Activated CD8-positive, alpha-beta T cell treated with anti-CD3 and anti-CD28 coated beads for 36 hours (primary cell): ENCODE measurements around the gene ERN1. TPM values are rescaled to one million over a fixed set of nuclear protein-coding genes. Genes with fewer than 3 reads are reported as not detected.

Source experiments
- ATAC-seq: fragments of 200-7000 bp; cut with Tn5 transposase; one replicate; pipeline ENCODE4 v1.10.0; 2021; ENCODE audit warnings: mild to moderate bottlenecking, moderate library complexity
- CTCF ChIA-PET: fragments of 350-600 bp; sonication (Branson Sonifier 250); formaldehyde crosslinking; loops from one replicate; lab custom pipeline; 2021; ENCODE audit warnings: antibody characterized with exemption; lab: Charles Lee
- POLR2A ChIA-PET: fragments of 350-600 bp; sonication (Branson Sonifier 250); formaldehyde crosslinking; loops from one replicate; lab custom pipeline; 2021; ENCODE audit warnings: antibody characterized with exemption; lab: Charles Lee
- DNase-seq: peaks from one replicate; pipeline ENCODE4 v3.0.0-alpha.2; 2020
- H3K27ac Mint-ChIP-seq: one replicate; pipeline ENCODE4 v1.8.0; 2021; ENCODE audit warnings: mild to moderate bottlenecking, mixed read lengths
- H3K27me3 Mint-ChIP-seq: one replicate; pipeline ENCODE4 v1.8.0; 2021; ENCODE audit warnings: mixed read lengths
- H3K36me3 Mint-ChIP-seq: one replicate; pipeline ENCODE4 v1.8.0; 2021; ENCODE audit warnings: low read depth, mixed read lengths
- H3K4me1 Mint-ChIP-seq: one replicate; pipeline ENCODE4 v1.8.0; 2021; ENCODE audit warnings: low read depth, mixed read lengths
- H3K4me3 Mint-ChIP-seq: one replicate; pipeline ENCODE4 v1.8.0; 2021; ENCODE audit warnings: mild to moderate bottlenecking, moderate library complexity, mixed read lengths
- H3K9me3 Mint-ChIP-seq: one replicate; pipeline ENCODE4 v1.8.0; 2021; ENCODE audit warnings: mixed read lengths
- intact Hi-C: fragments of 100-400 bp; cut with micrococcal nuclease; formaldehyde crosslinking; loops from one replicate; pipeline ENCODE4 v1.10.0; 2022
- total RNA-seq, 2 experiments: library from RNA; stranded (reverse); gene quantifications; one replicate each; pipeline ENCODE4 v1.2.3, GENCODE V29; 2021
- TF ChIP-seq, protein P1 (sequence below): fragments of 200-600 bp; IDR thresholded peaks from one replicate; pipeline ENCODE4 v1.8.0; 2022; ENCODE audit warnings: antibody characterized with exemption, mild to moderate bottlenecking

Gene ERN1
- total RNA-seq, 2 experiments from 2014 or later = 19.2 to 23.6 TPM

DNA sequence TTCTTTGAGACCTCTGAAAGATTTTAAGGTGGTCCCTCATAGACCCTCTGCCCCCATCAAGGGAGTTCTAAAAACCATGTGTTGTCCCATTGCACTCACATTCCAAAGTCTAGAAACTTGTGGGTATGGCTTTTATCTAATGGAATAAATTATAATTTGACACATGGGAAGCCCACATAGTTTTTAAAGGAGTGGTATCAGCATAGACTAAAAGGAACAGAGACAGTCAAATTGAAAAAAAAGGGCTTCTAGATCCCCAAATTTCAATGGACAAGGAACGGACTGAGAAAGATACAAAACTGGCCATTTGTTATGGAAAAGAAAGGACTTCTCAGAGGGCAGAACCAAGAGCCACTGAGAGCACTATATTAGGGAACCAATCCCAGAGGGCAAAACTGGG, 60.8 kb downstream of the ERN1 start:
- peaks cover 72% of the 10 kb centered on the region for H3K36me3 Mint-ChIP-seq
- ATAC-seq (no peak), DNase-seq (no peak)
- intact Hi-C loops = no loop called here
- peaks cover 36% of the 10 kb centered on the region for H3K4me1 Mint-ChIP-seq
- ChIA-PET CTCF (interaction anchor here (0.8 to 12.8 kb wide), 5 partner anchors 20 to 157 kb away, joined by 3 to 228 read pairs (median 3); partner anchors contain the start of gene ERN1), POLR2A (interaction anchor here (0.7 to 2.2 kb wide), 3 partner anchors 11 to 228 kb away, joined by 3 to 12 read pairs (median 5); no protein-coding TSS in a partner anchor)
- TF ChIP-seq, protein P1, sequence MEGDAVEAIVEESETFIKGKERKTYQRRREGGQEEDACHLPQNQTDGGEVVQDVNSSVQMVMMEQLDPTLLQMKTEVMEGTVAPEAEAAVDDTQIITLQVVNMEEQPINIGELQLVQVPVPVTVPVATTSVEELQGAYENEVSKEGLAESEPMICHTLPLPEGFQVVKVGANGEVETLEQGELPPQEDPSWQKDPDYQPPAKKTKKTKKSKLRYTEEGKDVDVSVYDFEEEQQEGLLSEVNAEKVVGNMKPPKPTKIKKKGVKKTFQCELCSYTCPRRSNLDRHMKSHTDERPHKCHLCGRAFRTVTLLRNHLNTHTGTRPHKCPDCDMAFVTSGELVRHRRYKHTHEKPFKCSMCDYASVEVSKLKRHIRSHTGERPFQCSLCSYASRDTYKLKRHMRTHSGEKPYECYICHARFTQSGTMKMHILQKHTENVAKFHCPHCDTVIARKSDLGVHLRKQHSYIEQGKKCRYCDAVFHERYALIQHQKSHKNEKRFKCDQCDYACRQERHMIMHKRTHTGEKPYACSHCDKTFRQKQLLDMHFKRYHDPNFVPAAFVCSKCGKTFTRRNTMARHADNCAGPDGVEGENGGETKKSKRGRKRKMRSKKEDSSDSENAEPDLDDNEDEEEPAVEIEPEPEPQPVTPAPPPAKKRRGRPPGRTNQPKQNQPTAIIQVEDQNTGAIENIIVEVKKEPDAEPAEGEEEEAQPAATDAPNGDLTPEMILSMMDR = no peak
- peaks cover 19% of the 10 kb centered on the region for H3K9me3 Mint-ChIP-seq
- H3K4me3 Mint-ChIP-seq = no peak overlapping the region
- H3K27me3 Mint-ChIP-seq = no peaks in the 10 kb centered on the region
- peak overlapping the region; percentile 58 for H3K27ac Mint-ChIP-seq

DNA sequence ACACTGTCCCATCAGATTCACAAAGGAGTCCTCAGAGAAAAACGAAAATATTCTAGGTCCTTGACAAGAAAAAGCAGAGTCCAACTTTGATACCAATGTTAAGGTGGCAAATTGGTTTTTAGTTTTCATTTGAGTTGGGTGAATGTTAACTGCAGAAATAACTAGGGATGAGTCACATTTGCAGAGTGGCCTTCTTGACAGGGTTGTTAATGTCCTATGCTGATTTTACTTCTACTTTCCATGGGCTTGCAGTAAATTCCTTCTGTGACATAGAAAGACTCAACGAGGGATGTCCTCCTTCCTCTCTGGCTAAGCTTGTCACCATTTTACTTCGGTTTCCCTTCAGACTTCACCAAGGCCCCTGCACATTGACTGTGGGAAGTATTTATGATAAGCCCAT, 62.3 kb downstream of the ERN1 start:
- ATAC-seq = peak; percentile 38
- Mint-ChIP-seq H3K27me3 (no peaks in the 10 kb centered on the region), H3K36me3 (peaks cover 71% of the 10 kb centered on the region), H3K4me3 (no peak overlapping the region), H3K27ac (peak overlapping the region; percentile 85), H3K9me3 (peaks cover 19% of the 10 kb centered on the region), H3K4me1 (peaks cover 48% of the 10 kb centered on the region)
- TF ChIP-seq, protein P1 = no peak
- intact Hi-C loops = no loop called here
- CTCF ChIA-PET = interaction anchor here (1.1 to 12.8 kb wide), 5 partner anchors 11 to 155 kb away, joined by 3 to 228 read pairs (median 3); partner anchors contain the start of gene ERN1
- POLR2A ChIA-PET = interaction anchor here (0.8 to 3.2 kb wide), 6 partner anchors 13 to 78 kb away, joined by 3 to 12 read pairs (median 6); partner anchors contain the start of gene ERN1
- no peak for DNase-seq

GRCh38 chr17:64066716-64067115, 63.2 kb downstream of the ERN1 start:
- Mint-ChIP-seq H3K36me3 (peaks cover 68% of the 10 kb centered on the region), H3K27ac (peak overlapping the region; percentile 85), H3K4me3 (peak overlapping the region; percentile 62), H3K27me3 (no peaks in the 10 kb centered on the region), H3K9me3 (peaks cover 19% of the 10 kb centered on the region), H3K4me1 (peaks cover 55% of the 10 kb centered on the region)
- ChIA-PET POLR2A (interaction anchor here (0.8 to 3.2 kb wide), 6 partner anchors 14 to 79 kb away, joined by 3 to 12 read pairs (median 6); partner anchors contain the start of gene ERN1), CTCF (interaction anchor here (1.0 to 12.8 kb wide), 5 partner anchors 10 to 66 kb away, joined by 3 to 228 read pairs (median 3); partner anchors contain the start of gene ERN1)
- peak; percentile 83 for ATAC-seq
- intact Hi-C loops = no loop called here
- peak; percentile 72 for DNase-seq
- TF ChIP-seq, protein P1 = no peak

- intact Hi-C loops = no loop called here
- DNase-seq (no peak), ATAC-seq (no peak)
- Mint-ChIP-seq H3K4me3 (peak overlapping the region; percentile 44), H3K27ac (peak overlapping the region; percentile 64), H3K4me1 (peaks cover 70% of the 10 kb centered on the region), H3K36me3 (peaks cover 64% of the 10 kb centered on the region), H3K9me3 (peaks cover 18% of the 10 kb centered on the region), H3K27me3 (no peaks in the 10 kb centered on the region)
- TF ChIP-seq, protein P1 = no peak
- ChIA-PET CTCF (interaction anchor here (1.2 to 12.8 kb wide), 4 partner anchors 10 to 68 kb away, joined by 3 to 228 read pairs (median 10); partner anchors contain the start of gene ERN1), POLR2A (interaction anchor here (1.9 to 3.2 kb wide), 2 partner anchors 65 kb away, joined by 10 to 12 read pairs; partner anchors contain the start of gene ERN1)
Measured at GRCh38 chr17:64065161-64065560, 64.8 kb downstream of the ERN1 start.

DNA sequence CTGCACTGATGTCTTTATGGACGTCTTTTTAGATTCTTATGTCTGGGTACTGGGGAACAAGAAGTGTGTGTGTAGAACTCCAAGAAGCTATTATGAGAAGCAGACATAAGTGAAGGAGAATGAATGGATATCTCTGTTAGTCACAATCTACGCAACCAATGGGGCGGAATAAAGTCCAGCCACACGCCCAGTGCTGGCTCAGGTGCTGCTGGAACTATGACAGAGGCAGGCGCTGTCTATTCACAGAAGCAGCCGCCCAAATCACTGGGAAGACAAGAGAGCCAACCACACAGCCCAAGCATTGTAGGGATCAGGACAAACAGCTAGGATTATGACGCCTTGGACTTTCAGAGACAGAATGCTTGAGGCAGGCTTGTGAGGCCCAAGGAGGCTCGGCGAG, 65.6 kb downstream of the ERN1 start:
- H3K27me3 Mint-ChIP-seq = no peaks in the 10 kb centered on the region
- ChIA-PET POLR2A (interaction anchor here (1.3 to 5.1 kb wide), 3 partner anchors 10 to 82 kb away, joined by 3 to 27 read pairs (median 10); partner anchors contain the start of gene ERN1), CTCF (interaction anchor here (0.6 to 12.8 kb wide), 29 partner anchors 10 to 227 kb away, joined by 3 to 228 read pairs (median 5); partner anchors contain the start of gene ERN1)
- peaks cover 72% of the 10 kb centered on the region for H3K4me1 Mint-ChIP-seq
- TF ChIP-seq, protein P1 = no peak
- intact Hi-C loops = loop anchor here (5.0 kb wide), 1 partner anchor 68 kb away; the partner anchor contains the start of gene ERN1
- peak overlapping the region; percentile 78 for H3K27ac Mint-ChIP-seq
- no peak for DNase-seq
- no peak for ATAC-seq
- H3K4me3 Mint-ChIP-seq = peak overlapping the region; percentile 54
- peaks cover 9% of the 10 kb centered on the region for H3K9me3 Mint-ChIP-seq
- peaks cover 60% of the 10 kb centered on the region for H3K36me3 Mint-ChIP-seq
